NCI-H2081 treated with DMSO at 0.1 percent for 48 hours (cell line): ENCODE results near the gene ANKLE1.

Experiments
- DNase-seq: peaks from one replicate; lab custom pipeline; 2025; lab: John Stamatoyannopoulos, UW

Gene ANKLE1

DNA sequence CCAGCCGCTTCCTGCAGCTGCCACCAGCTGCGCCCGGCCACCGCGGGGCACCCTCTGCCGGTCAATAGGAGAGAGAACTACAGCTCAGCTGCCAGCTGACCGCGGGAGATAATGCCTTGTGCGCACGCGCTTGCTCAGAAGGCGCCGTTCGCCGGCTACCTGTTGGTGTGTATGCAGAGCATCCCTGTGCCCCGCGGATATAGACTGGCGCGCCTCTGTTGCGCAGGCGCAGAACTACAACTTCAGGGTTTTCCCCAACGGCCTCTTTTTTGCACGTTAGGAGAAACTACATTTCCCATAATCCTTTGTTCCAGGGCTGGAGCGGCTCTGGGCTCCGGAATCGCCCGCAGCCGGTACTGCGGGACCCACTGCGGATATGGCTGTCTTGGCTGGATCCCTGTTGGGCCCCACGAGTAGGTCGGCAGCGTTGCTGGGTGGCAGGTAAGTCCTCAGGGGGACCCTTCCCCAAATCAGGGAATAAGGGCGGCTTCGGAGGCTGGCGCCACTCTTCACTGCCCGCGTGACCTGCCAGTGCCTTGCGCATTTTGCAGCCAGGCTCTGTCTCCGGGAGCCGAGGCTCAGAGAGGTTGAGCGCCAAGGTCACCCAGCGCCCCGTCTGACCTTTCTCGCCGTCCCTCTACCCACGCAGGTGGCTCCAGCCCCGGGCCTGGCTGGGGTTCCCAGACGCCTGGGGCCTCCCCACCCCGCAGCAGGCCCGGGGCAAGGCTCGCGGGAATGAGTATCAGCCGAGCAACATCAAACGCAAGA, 24.0 kb downstream of the ANKLE1 start, which contains the start of gene MRPL34:
TSS of gene MRPL34 (plus strand) at position 356 of the 768 bp plus-strand sequence. CDS start at position 377, 21 bp downstream.
- DNase-seq = peak; percentile 98

DNA sequence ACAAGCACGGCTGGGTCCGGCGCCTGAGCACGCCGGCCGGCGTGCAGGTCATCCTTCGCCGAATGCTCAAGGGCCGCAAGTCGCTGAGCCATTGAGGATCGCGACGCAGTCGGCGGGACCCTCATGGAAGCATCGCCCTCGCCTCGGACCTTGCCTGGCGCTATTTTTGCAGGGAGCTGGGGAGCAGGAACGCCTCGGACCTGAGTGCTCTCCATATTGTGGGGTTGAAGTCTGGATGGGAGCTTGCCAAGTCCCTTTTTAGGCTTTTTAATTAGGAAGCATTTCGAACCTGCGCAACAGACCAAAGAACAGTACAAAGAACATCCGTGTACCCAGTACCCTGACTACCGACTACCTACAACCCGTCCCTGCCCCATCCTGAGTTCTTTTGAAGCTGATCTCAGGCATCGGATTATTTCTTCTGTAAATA, 24.6 kb downstream of the ANKLE1 start:
- DNase-seq = no peak

DNA sequence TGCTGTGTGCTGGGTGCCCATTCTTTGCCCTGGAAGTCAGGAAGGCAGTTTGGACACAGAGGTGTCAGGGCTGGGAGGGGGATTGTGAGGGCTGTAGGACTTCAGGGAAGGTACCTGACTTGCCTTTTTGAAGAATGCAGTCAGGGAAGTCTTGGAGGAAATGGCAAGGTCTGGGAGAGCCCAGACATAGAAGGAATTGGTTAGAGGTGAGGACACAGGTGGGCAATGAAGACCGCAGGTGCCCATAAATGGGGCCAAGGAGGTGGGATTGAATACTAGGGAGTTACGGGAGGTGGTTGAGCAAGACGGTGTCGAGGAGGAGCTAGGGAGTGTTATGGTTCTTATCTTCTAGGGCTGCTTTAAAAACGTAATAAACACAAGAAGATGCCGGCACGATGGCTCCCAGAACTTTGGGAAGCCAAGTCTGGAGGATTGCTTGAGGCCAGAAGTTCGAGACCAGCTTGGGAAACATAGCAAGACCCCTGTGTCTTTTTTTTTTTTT, 26.2 kb downstream of the ANKLE1 start:
- DNase-seq = no peak

DNA sequence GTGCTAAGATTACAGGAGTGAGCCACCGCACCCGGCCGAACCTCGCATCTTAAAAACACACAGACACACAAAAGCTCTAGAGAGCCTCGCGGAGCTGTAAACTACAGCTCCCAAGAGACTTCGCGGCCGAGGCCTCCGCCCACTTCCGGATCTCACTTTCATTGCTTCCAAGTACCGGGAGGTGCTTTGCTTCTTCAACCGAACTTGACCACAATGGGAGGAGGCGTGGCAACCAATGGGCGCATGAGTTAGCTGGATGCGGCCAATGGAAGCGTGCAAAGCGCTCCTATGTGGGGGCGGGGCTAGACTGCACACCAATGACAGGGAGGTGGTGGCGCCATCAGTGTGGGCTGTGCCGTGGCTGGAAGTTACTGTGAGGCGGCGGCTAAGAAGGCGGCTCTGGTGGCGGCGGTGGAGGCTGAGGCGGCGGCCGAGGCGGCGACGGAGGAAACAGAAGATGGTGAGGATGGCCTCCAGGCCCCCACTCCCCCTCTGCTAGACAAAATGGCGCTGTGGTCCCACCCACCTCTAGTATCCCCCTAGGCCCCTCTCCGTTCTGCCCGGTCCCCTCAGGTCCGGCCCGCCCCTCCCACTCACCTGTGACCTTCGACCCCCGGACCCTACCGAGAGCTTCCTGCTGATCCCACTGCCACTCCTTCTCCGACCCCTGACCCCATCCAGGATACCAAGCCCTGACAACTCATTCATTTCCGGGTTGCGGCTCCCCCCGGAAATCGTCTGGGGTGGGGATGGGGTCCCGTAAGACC, 27.7 kb downstream of the ANKLE1 start, which contains the start of gene DDA1:
TSS of gene DDA1 (plus strand) at position 366 of the 767 bp plus-strand sequence. CDS start at position 458, 92 bp downstream.
- DNase-seq = peak; percentile 98

- DNase-seq = no peak
These were observed 28.3 kb downstream of the ANKLE1 start for GRCh38 chr19:17309965-17310461.

DNA sequence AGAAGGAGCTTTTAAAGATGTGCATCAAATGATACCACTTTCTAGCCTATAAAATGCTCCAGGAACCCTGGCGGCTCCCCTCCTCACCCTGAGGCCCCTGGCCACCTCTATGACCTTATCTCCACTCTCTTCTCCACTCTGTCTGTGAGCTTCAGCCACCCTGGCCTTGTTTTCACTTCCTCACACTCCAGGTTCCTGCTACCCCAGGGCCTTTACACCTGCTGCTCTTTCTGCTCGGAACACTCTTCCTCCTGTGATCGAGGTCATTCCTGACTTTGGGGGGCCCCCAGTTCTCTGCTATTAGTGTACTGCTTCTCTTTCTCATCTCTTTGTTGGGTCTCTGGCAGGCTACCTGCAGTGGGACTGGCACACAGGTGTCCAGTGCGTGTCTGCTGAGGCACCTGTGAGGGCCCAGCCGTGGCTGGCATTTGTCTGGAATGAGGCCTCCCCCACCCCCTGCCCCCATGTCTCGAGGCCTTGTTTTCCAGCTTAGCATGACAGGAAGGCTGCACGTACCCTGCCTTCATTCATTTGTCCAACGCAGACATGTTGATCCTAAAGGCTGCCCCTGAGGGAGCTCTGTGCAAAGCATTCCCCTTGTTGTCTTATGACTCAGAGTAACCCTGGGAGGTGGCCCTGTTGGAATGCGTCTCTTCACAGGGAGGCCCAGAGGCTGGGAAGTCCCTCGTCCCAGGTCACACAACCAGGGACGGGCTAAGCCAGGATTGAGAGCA, 29.9 kb downstream of the ANKLE1 start:
- no peak for DNase-seq

DNA sequence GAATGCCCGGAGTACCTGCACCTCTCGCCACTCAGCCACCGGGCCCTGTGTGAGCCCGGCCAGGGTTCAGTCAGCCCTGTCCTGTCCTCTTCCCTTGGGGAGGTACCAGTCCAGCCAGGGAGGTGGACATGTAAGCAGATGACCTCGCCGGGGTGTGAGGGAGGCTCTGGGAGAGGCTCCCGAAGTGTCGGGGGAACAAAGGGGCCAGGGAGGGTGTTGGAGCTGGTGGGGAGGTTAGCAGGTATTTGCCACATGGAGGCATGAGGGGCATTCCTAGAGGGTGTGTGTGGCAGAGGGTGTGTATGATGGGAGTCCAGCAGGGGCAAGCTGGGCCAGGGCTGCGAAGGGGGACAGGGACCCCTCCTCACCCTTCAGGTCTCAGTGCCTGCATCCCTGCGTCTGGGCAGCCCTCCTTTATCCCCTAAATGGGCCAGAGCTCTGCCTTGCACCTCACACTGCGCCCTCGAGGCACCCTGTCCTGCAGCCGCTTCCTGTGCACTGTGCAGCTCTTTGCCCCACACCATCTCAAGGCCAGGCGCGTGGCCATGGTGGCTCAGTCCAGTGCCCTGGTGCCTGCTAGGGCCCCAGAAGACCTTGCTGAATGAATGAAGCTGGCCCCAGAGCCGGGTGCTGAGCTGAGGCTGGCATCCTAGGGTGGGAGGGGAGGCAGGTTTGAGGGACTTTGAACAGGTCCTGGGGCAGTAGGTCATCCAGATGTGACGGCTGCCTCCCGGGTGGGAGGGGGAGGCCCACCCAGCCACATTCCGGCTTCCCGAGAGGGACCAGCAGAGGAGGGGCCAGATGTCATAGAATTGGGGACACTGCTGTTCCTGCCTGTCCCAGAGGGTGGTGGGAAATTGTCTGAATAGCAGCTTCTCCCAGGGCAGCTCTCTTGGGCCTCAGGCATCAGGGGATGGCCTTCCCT, 30.8 kb downstream of the ANKLE1 start:
- DNase-seq = no peak

GRCh38 chr19:17314007-17314593, 32.4 kb downstream of the ANKLE1 start:
- DNase-seq = no peak

DNA sequence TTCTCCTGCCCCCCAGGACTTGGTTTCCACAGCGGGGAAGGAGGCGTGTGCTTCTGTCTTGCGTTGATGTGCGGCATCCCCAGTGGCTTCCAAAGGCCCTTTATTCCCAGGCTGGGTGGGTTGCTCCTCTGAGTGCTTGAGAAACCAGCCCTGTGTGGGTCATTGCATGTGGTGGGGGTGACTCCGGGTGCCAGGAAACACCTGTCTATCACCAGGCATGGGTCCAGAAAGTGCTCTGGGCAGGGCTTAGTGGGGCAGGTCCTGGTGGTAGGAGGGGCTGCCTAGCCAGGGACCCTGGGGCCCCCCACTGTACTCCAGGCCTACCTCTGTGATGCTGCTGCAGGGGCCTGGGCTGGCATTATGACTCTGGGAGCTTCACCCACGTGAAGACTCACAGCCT, 37.3 kb downstream of the ANKLE1 start:
- DNase-seq = no peak

- DNase-seq = no peak
These were observed 38.0 kb downstream of the ANKLE1 start for GRCh38 chr19:17319473-17320238.

- DNase-seq = no peak
These were observed 38.7 kb downstream of the ANKLE1 start for GRCh38 chr19:17320435-17320834.

- no peak for DNase-seq
These were observed 40.2 kb downstream of the ANKLE1 start for GRCh38 chr19:17321655-17322489.

DNA sequence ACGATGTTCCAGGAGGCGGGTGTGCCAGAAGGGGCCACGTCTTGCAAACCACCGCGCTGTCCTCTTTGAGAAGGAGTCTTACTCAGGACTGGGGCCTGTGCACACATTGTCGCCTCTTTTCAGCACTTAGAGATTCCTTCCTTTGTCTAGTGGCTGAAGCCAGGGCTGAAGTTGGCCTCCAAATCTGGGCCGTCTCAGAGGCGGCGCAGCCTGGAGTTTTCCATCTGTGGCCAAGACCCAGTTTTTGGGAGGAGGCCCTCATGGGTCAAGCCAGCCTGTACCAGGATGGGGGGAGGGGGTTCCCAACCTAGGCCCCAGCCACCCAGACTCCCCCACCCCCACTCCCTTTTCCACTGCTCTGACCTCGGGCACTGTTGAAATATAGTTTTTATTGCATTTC, 41.2 kb downstream of the ANKLE1 start:
- no peak for DNase-seq

DNA sequence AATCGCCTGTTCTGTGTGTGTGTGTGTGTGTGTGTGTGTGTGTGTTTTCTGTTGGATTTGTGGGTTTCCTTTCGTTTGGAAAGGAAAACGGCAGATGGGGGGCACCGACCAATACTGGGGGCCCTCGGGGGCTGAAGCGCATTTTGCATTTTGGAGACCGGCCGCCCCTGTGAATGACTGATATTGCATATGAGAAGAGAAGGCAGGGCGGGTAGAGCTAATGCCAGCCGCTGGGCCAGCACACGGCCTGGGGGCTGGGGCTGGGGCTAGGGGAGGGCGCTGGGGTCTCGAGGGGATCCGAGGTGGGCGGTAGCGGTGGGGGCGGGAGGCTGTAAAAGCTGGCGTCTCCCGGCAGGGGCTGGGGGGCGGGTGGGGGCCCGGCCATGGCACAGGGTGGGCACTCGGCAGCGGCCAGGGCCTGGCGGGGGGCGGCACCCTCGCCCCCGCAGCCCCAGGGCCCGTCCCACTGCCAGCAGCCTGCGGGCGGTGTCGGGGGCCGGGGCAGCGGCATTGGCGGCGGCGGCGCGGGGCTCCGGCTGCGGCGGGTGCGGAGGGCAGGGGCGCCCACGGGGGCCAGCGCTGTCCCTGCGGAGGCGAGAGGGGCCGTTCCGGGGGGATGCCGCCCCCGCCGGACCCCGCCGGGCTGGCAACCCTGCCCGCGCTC, 41.7 kb downstream of the ANKLE1 start:
- DNase-seq = no peak

GRCh38 chr19:17323964-17324332, 42.2 kb downstream of the ANKLE1 start:
- DNase-seq = no peak

DNA sequence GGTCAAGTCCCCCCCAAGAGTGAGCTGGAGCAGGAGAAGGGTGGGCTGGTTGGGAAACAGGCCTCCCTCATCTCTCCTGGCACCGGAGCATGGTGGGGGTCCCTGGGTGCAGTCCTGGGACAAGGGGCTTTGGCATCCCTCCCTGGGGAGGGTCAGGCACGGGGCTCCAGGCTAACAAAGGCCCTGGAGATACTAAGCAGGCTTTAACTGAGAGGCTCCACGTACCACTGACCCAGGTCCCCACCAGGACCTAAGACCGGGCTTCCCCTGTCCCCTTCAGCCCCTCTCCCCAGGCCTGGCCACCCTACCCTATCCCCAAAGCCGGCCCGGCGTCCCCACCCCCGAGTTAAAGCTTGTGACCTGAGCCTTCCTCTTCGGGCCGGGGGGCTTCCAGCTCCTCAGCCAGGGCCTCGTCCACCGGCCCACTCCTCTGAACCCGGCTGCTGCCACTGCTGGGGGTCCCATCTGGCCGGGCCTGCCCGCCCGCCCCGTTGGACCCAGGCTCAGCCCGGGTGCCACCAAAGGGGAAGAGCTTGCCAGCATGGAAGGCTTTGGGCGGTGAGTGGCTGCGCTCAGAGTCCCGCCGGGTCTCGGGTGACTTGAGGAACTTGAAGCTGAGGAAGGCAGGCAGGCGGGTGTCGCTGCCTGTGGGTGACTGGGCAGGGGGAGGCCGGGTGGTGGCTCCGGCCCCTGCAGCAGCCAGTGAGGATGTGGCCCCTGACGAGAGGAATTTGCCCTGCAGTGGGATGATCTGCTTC, 42.8 kb downstream of the ANKLE1 start:
- no peak for DNase-seq

GRCh38 chr19:17325133-17325532, 43.4 kb downstream of the ANKLE1 start:
- DNase-seq = no peak
